Mesendoderm (in vitro differentiated cells): ENCODE measurements around the gene PPP2R2C.

Experiments used
- DNase-seq: peaks from one replicate; pipeline ENCODE4 v3.0.0; 2013
- H2AK5ac ChIP-seq: 2 replicates; pipeline ENCODE4 v1.6.1; 2013; ENCODE audit warnings: low read length, inconsistent platforms
- H2BK120ac ChIP-seq: 2 replicates; pipeline ENCODE4 v1.6.1; 2013; ENCODE audit warnings: low read depth, mild to moderate bottlenecking, low read length, moderate library complexity, mixed read lengths
- H2BK15ac ChIP-seq: replicated peaks from 2 replicates; pipeline ENCODE4 v1.6.1; 2013; ENCODE audit warnings: low read depth, mild to moderate bottlenecking, moderate library complexity
- H2BK5ac ChIP-seq: 2 replicates; pipeline ENCODE4 v1.6.1; 2013; ENCODE audit warnings: low read length, inconsistent platforms
- H3K18ac ChIP-seq: 2 replicates; pipeline ENCODE4 v1.6.1; 2013; ENCODE audit warnings: mild to moderate bottlenecking, low read length, mixed read lengths
- H3K23ac ChIP-seq: one replicate; pipeline ENCODE4 v1.6.1; 2013; ENCODE audit warnings: low read length
- H3K27ac ChIP-seq: 2 replicates; pipeline ENCODE4 v1.5.1; 2013; ENCODE audit warnings: low read depth, mild to moderate bottlenecking, inconsistent platforms, low read length, moderate library complexity
- H3K27me3 ChIP-seq: 2 replicates; pipeline ENCODE4 v1.6.1; 2013; ENCODE audit warnings: low read length, control low read depth, mild to moderate bottlenecking, inconsistent platforms; ENCODE audit not compliant: insufficient read depth, poor library complexity
- H3K36me3 ChIP-seq: 2 replicates; pipeline ENCODE4 v1.6.1; 2013; ENCODE audit warnings: low read length, inconsistent platforms; ENCODE audit not compliant: control insufficient read depth, insufficient read depth
- H3K4ac ChIP-seq: one replicate; pipeline ENCODE4 v1.6.1; 2013; ENCODE audit warnings: low read depth, mild to moderate bottlenecking, low read length, moderate library complexity
- H3K4me1 ChIP-seq: 2 replicates; pipeline ENCODE4 v1.6.1; 2013; ENCODE audit warnings: low read depth, low read length, inconsistent platforms; ENCODE audit not compliant: control insufficient read depth
- H3K4me2 ChIP-seq: 2 replicates; pipeline ENCODE4 v1.6.1; 2013; ENCODE audit warnings: low read length
- H3K4me3 ChIP-seq: 2 replicates; pipeline ENCODE4 v1.5.1; 2013; ENCODE audit warnings: mild to moderate bottlenecking, low read length
- H3K56ac ChIP-seq: one replicate; pipeline ENCODE4 v1.6.1; 2013; ENCODE audit warnings: low read length
- H3K79me1 ChIP-seq: 2 replicates; pipeline ENCODE4 v1.6.1; 2013; ENCODE audit warnings: low read length, inconsistent platforms
- H3K79me2 ChIP-seq: 2 replicates; pipeline ENCODE4 v1.6.1; 2013; ENCODE audit warnings: mild to moderate bottlenecking, low read length; ENCODE audit not compliant: control insufficient read depth, insufficient read depth
- H3K9ac ChIP-seq: 2 replicates; pipeline ENCODE4 v1.6.1; 2013; ENCODE audit warnings: low read length, inconsistent platforms
- H4K5ac ChIP-seq: one replicate; pipeline ENCODE4 v1.6.1; 2013; ENCODE audit warnings: low read length
- H4K8ac ChIP-seq: one replicate; pipeline ENCODE4 v1.6.1; 2013; ENCODE audit warnings: low read depth, mild to moderate bottlenecking, control low read depth, low read length, moderate library complexity
- WGBS: extraction: QIAGEN DNeasy Blood & Tissue Kit; methylation state at CpG from one replicate; pipeline ENCODE4 v1.1.7; 2013; ENCODE audit warnings: low lambda C conversion rate, missing lambda C conversion rate; ENCODE audit not compliant: insufficient coverage; ENCODE audit errors: extremely low coverage; 5-methylcytosine and 5-hydroxymethylcytosine counted together

PPP2R2C gene

DNA sequence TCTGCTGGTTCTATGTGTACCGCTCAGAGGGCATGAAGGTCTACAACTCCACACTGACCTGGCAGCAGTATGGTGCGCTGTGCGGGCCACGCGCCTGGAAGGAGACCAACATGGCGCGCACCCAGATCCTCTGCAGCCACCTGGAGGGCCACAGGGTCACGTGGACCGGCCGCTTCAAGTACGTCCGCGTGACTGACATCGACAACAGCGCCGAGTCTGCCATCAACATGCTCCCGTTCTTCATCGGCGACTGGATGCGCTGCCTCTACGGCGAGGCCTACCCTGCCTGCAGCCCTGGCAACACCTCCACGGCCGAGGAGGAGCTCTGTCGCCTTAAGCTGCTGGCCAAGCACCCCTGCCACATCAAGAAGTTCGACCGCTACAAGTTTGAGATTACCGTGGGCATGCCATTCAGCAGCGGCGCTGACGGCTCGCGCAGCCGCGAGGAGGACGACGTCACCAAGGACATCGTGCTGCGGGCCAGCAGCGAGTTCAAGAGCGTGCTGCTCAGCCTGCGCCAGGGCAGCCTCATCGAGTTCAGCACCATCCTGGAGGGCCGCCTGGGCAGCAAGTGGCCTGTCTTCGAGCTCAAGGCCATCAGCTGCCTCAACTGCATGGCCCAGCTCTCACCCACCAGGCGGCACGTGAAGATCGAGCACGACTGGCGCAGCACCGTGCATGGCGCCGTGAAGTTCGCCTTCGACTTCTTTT is 170.5 kb downstream of the PPP2R2C start:
- Histone ChIP-seq H3K79me2 (no peaks in the 10 kb centered on the region), H3K36me3 (peaks cover 2% of the 10 kb centered on the region), H3K27ac (no peak overlapping the region), H4K5ac (no peak overlapping the region), H2BK120ac (no peak overlapping the region), H2BK15ac (no peak overlapping the region), H3K23ac (no peak overlapping the region), H3K9ac (no peak overlapping the region), H4K8ac (no peak overlapping the region), H2AK5ac (no peak overlapping the region), H3K4me2 (no peak overlapping the region), H3K4me1 (no peaks in the 10 kb centered on the region), H3K4ac (no peak overlapping the region), H3K4me3 (no peak overlapping the region), H3K18ac (no peak overlapping the region), H3K27me3 (no peaks in the 10 kb centered on the region), H3K56ac (no peak overlapping the region), H3K79me1 (no peaks in the 10 kb centered on the region), H2BK5ac (no peak overlapping the region)
- no peak for DNase-seq
- WGBS = no CpG with 5 or more reads among the region's 55 CpGs

DNA sequence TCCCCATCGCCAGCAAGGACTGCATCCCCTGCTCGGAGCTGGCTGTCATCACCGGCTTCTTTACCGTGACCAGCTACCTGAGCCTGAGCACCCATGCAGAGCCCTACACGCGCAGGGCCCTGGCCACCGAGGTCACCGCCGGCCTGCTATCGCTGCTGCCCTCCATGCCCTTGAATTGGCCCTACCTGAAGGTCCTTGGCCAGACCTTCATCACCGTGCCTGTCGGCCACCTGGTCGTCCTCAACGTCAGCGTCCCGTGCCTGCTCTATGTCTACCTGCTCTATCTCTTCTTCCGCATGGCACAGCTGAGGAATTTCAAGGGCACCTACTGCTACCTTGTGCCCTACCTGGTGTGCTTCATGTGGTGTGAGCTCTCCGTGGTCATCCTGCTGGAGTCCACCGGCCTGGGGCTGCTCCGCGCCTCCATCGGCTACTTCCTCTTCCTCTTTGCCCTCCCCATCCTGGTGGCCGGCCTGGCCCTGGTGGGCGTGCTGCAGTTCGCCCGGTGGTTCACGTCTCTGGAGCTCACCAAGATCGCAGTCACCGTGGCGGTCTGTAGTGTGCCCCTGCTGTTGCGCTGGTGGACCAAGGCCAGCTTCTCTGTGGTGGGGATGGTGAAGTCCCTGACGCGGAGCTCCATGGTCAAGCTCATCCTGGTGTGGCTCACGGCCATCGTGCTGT is 171.2 kb downstream of the PPP2R2C start:
- Histone ChIP-seq H3K79me1 (no peaks in the 10 kb centered on the region), H3K56ac (no peak overlapping the region), H4K8ac (no peak overlapping the region), H3K27ac (no peak overlapping the region), H2AK5ac (no peak overlapping the region), H2BK5ac (no peak overlapping the region), H3K9ac (no peak overlapping the region), H3K79me2 (no peaks in the 10 kb centered on the region), H3K4me3 (no peak overlapping the region), H3K36me3 (peaks cover 2% of the 10 kb centered on the region), H3K23ac (no peak overlapping the region), H3K4me1 (no peaks in the 10 kb centered on the region), H4K5ac (no peak overlapping the region), H3K4me2 (no peak overlapping the region), H2BK15ac (no peak overlapping the region), H3K4ac (no peak overlapping the region), H3K27me3 (no peaks in the 10 kb centered on the region), H3K18ac (no peak overlapping the region), H2BK120ac (no peak overlapping the region)
- no CpG with 5 or more reads among the region's 35 CpGs for WGBS
- no peak for DNase-seq

- no peak overlapping the region for H3K23ac ChIP-seq
- no CpG with 5 or more reads among the region's 11 CpGs for WGBS
- H3K56ac ChIP-seq = no peak overlapping the region
- no peak overlapping the region for H3K27ac ChIP-seq
- H3K4me1 ChIP-seq = no peaks in the 10 kb centered on the region
- H2BK120ac ChIP-seq = no peak overlapping the region
- no peak overlapping the region for H4K8ac ChIP-seq
- H3K79me2 ChIP-seq = no peaks in the 10 kb centered on the region
- H3K4me3 ChIP-seq = no peak overlapping the region
- no peak overlapping the region for H3K18ac ChIP-seq
- DNase-seq = no peak
- no peak overlapping the region for H2BK5ac ChIP-seq
- peaks cover 2% of the 10 kb centered on the region for H3K36me3 ChIP-seq
- no peaks in the 10 kb centered on the region for H3K27me3 ChIP-seq
- H2BK15ac ChIP-seq = no peak overlapping the region
- no peak overlapping the region for H4K5ac ChIP-seq
- H2AK5ac ChIP-seq = no peak overlapping the region
- H3K4ac ChIP-seq = no peak overlapping the region
- no peak overlapping the region for H3K9ac ChIP-seq
- no peak overlapping the region for H3K4me2 ChIP-seq
- no peaks in the 10 kb centered on the region for H3K79me1 ChIP-seq
Observed at GRCh38 chr4:6300359-6300758, 172.1 kb downstream of the PPP2R2C start.

GRCh38 chr4:6299875-6300274 is 172.5 kb downstream of the PPP2R2C start:
- H3K36me3 ChIP-seq = peaks cover 2% of the 10 kb centered on the region
- H3K9ac ChIP-seq = no peak overlapping the region
- no peaks in the 10 kb centered on the region for H3K4me1 ChIP-seq
- H4K5ac ChIP-seq = no peak overlapping the region
- H3K27ac ChIP-seq = no peak overlapping the region
- H2AK5ac ChIP-seq = no peak overlapping the region
- H3K23ac ChIP-seq = no peak overlapping the region
- H3K4me3 ChIP-seq = no peak overlapping the region
- H3K79me1 ChIP-seq = no peaks in the 10 kb centered on the region
- no peak for DNase-seq
- no peaks in the 10 kb centered on the region for H3K27me3 ChIP-seq
- no peaks in the 10 kb centered on the region for H3K79me2 ChIP-seq
- H4K8ac ChIP-seq = no peak overlapping the region
- WGBS = 100% methylated on average over 1 of the region's 12 CpGs
- no peak overlapping the region for H3K4me2 ChIP-seq
- no peak overlapping the region for H2BK15ac ChIP-seq
- no peak overlapping the region for H2BK120ac ChIP-seq
- no peak overlapping the region for H3K56ac ChIP-seq
- H3K18ac ChIP-seq = no peak overlapping the region
- no peak overlapping the region for H2BK5ac ChIP-seq
- H3K4ac ChIP-seq = no peak overlapping the region

DNA sequence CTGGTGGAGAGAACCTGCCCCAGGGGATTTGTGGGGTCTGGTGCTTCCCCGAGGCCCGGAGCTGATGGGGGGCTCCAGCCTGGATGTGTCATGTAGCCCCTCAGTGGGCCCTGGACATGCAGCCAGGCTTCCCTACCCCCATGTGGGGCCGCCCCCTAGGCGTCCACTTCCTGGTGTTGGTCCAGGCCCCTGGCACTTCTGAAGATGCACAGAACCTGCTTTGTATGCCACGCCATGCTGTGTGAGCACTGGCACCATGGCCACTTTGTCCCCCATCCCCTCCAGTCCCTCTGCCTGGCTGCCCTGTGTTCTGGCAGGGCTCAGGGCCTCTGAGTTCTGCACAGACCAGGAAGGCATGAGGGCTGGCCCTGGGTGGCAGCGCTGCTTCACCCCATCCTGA is 173.6 kb downstream of the PPP2R2C start:
- H3K27me3 ChIP-seq = no peaks in the 10 kb centered on the region
- H3K36me3 ChIP-seq = no peaks in the 10 kb centered on the region
- no peak overlapping the region for H2BK120ac ChIP-seq
- no peak overlapping the region for H2BK5ac ChIP-seq
- no peak overlapping the region for H3K4ac ChIP-seq
- no peak overlapping the region for H3K9ac ChIP-seq
- H3K79me2 ChIP-seq = no peaks in the 10 kb centered on the region
- H2BK15ac ChIP-seq = no peak overlapping the region
- H3K79me1 ChIP-seq = no peaks in the 10 kb centered on the region
- no peak overlapping the region for H3K18ac ChIP-seq
- H3K4me2 ChIP-seq = no peak overlapping the region
- no peak overlapping the region for H4K5ac ChIP-seq
- no peak overlapping the region for H3K23ac ChIP-seq
- no peak overlapping the region for H3K56ac ChIP-seq
- H3K4me1 ChIP-seq = no peaks in the 10 kb centered on the region
- no peak for DNase-seq
- WGBS = no CpG with 5 or more reads among the region's 6 CpGs
- H3K4me3 ChIP-seq = no peak overlapping the region
- H3K27ac ChIP-seq = no peak overlapping the region
- no peak overlapping the region for H2AK5ac ChIP-seq
- H4K8ac ChIP-seq = no peak overlapping the region
